GM18526 (cell line): ENCODE results near the gene RABL6.

Source experiments
- POLR2A ChIP-seq: IDR thresholded peaks from 3 replicates; pipeline ENCODE4 v1.6.1; 2011; ENCODE audit not compliant: insufficient read length; ENCODE audit errors: extremely low read depth

Gene RABL6

GRCh38 chr9:136829981-136830885 lies 22.5 kb downstream of the RABL6 start:
- TF ChIP-seq POLR2A, result no peak

- TF ChIP-seq POLR2A, result no peak
Observed at GRCh38 chr9:136831002-136831719, 23.4 kb downstream of the RABL6 start.

- TF ChIP-seq POLR2A, result no peak
Observed at GRCh38 chr9:136831720-136832104, 24.0 kb downstream of the RABL6 start.

GRCh38 chr9:136832581-136832980 lies 24.8 kb downstream of the RABL6 start:
- no peak for TF ChIP-seq POLR2A

GRCh38 chr9:136835162-136835931 lies 27.6 kb downstream of the RABL6 start:
- no peak for TF ChIP-seq POLR2A

GRCh38 chr9:136835932-136836904 lies 28.5 kb downstream of the RABL6 start:
- no peak for TF ChIP-seq POLR2A

- no peak for TF ChIP-seq POLR2A
Observed at GRCh38 chr9:136837146-136837855, 29.6 kb downstream of the RABL6 start.

GRCh38 chr9:136838314-136839228 lies 30.8 kb downstream of the RABL6 start:
- no peak for TF ChIP-seq POLR2A

- TF ChIP-seq POLR2A, result no peak
Observed at GRCh38 chr9:136839229-136840139, 31.7 kb downstream of the RABL6 start.

- TF ChIP-seq POLR2A, result no peak
Observed at GRCh38 chr9:136840140-136840876, 32.6 kb downstream of the RABL6 start.

GRCh38 chr9:136840877-136841645 lies 33.3 kb downstream of the RABL6 start:
- no peak for TF ChIP-seq POLR2A
